H1 (cell line): Measurements from ENCODE around the gene REXO5. TPM values are rescaled to one million over a fixed set of nuclear protein-coding genes. Genes with fewer than 3 reads are reported as not detected.

Experiments used
- CTCF ChIA-PET: fragments of 300-600 bp; sonication (Branson Sonifier 250); formaldehyde crosslinking; loops from one replicate; lab custom pipeline; 2021; ENCODE audit not compliant: partially characterized antibody; lab: Charles Lee
- POLR2A ChIA-PET: fragments of 300-600 bp; sonication (Branson Sonifier 250); formaldehyde crosslinking; loops from one replicate; lab custom pipeline; 2021; ENCODE audit warnings: inconsistent platforms; ENCODE audit not compliant: partially characterized antibody; lab: Charles Lee
- DNase-seq, 2 experiments: peaks; one replicate each; pipeline versions ENCODE4 v3.0.0 to v3.0.0-alpha.2; 2010 to 2022; ENCODE audit warnings: low spot score in 2 of 2, low read depth in 1 of 2, mixed read lengths in 1 of 2
- FAIRE-seq: peaks from 2 replicates; lab custom pipeline; 2011; peaks lifted over from hg19 to GRCh38; lab: Jason Lieb, UNC
- H2AFZ ChIP-seq: 2 replicates; pipeline ENCODE4 v1.8.1; 2012; ENCODE audit warnings: low read length, inconsistent platforms
- H2AK5ac ChIP-seq: 2 replicates; pipeline ENCODE4 v1.6.1; 2013; ENCODE audit warnings: low read depth, low read length
- H2BK120ac ChIP-seq: replicated peaks from 2 replicates; pipeline ENCODE3; 2013; ENCODE audit warnings: low read depth, low read length, inconsistent platforms
- H2BK12ac ChIP-seq: 2 replicates; pipeline ENCODE4 v1.6.1; 2013; ENCODE audit warnings: low read depth, low read length
- H2BK15ac ChIP-seq: 2 replicates; pipeline ENCODE4 v1.6.1; 2013; ENCODE audit warnings: low read length
- H2BK20ac ChIP-seq: 2 replicates; pipeline ENCODE4 v1.6.1; 2013; ENCODE audit warnings: low read length
- H2BK5ac ChIP-seq: 2 replicates; pipeline ENCODE4 v1.6.1; 2013; ENCODE audit warnings: low read depth, low read length
- H3K14ac ChIP-seq: 2 replicates; pipeline ENCODE4 v1.6.1; 2013; ENCODE audit warnings: inconsistent platforms; ENCODE audit not compliant: insufficient read length
- H3K18ac ChIP-seq: 2 replicates; pipeline ENCODE4 v1.6.1; 2013; ENCODE audit warnings: low read length; ENCODE audit errors: extremely low read depth
- H3K23ac ChIP-seq: 2 replicates; pipeline ENCODE4 v1.6.1; 2013; ENCODE audit warnings: inconsistent platforms; ENCODE audit not compliant: insufficient read length
- H3K23me2 ChIP-seq: 2 replicates; pipeline ENCODE4 v1.6.1; 2013; ENCODE audit warnings: low read depth, low read length
- H3K27ac ChIP-seq: 2 replicates; pipeline ENCODE4 v1.6.1; 2011; ENCODE audit warnings: low read depth, low read length, inconsistent platforms
- H3K27me3 ChIP-seq, 4 experiments: replicated peaks in 1 of 4; 1 replicate in 1 of 4; 2 replicates in 3 of 4; pipeline versions ENCODE4 v1.6.1 to v1.8.1; 2011 to 2013; ENCODE audit warnings: low read length in 3 of 4, mild to moderate bottlenecking in 3 of 4, inconsistent platforms in 2 of 4, mixed read lengths in 2 of 4, moderate library complexity in 1 of 4; ENCODE audit not compliant: control insufficient read depth in 3 of 4, insufficient read depth in 3 of 4; ENCODE audit errors: extremely low read depth in 1 of 4
- H3K36me3 ChIP-seq, 4 experiments: 2 replicates each; pipeline versions ENCODE4 v1.6.1 to v1.8.1; 2011 to 2013; ENCODE audit warnings: mild to moderate bottlenecking in 4 of 4, low read length in 3 of 4, moderate library complexity in 2 of 4, control low read depth in 1 of 4, inconsistent platforms in 1 of 4; ENCODE audit not compliant: insufficient read depth in 4 of 4, control insufficient read depth in 2 of 4
- H3K4ac ChIP-seq: replicated peaks from 2 replicates; pipeline ENCODE3; 2013; ENCODE audit warnings: low read length, low read depth, mixed read lengths, inconsistent platforms; ENCODE audit not compliant: insufficient read length
- H3K4me1 ChIP-seq, 4 experiments: replicated peaks in 1 of 4; 1 replicate in 1 of 4; 2 replicates in 3 of 4; pipeline versions ENCODE4 v1.6.1 to v1.8.1; 2011 to 2013; ENCODE audit warnings: low read length in 3 of 4, inconsistent platforms in 2 of 4, mixed read lengths in 1 of 4; ENCODE audit not compliant: insufficient read depth in 4 of 4, control insufficient read depth in 3 of 4
- H3K4me2 ChIP-seq, 2 experiments: 2 replicates each; pipeline versions ENCODE4 v1.6.1 to v1.8.1; 2011 to 2013; ENCODE audit warnings: low read depth in 2 of 2, low read length in 2 of 2, control low read depth in 1 of 2, inconsistent platforms in 1 of 2, mild to moderate bottlenecking in 1 of 2; ENCODE audit not compliant: insufficient read depth in 1 of 2
- H3K4me3 ChIP-seq, 4 experiments: fragments of 200-600, 300-600 bp in 1 of 4; sonication (generic), shearing (Covaris generic), sonication (Bioruptor Twin) in 1 of 4; 2 replicates each; pipeline versions ENCODE4 v1.5.1 to v1.8.1; 2011 to 2016; ENCODE audit warnings: low read length in 4 of 4, low read depth in 3 of 4, control low read depth in 2 of 4, inconsistent platforms in 2 of 4, mild to moderate bottlenecking in 2 of 4, mixed read lengths in 1 of 4, moderate library complexity in 1 of 4; ENCODE audit not compliant: insufficient read depth in 2 of 4; ENCODE audit errors: extremely low read depth in 1 of 4
- H3K56ac ChIP-seq: replicated peaks from 2 replicates; pipeline ENCODE3; 2013; ENCODE audit warnings: low read depth, mild to moderate bottlenecking, mixed read lengths, low read length, inconsistent platforms; ENCODE audit not compliant: insufficient read length
- H3K79me1 ChIP-seq: 2 replicates; pipeline ENCODE4 v1.6.1; 2013; ENCODE audit warnings: low read depth, low read length, control low read depth
- H3K79me2 ChIP-seq, 2 experiments: 2 replicates each; pipeline versions ENCODE4 v1.6.1 to v1.8.1; 2012 to 2013; ENCODE audit warnings: low read length in 2 of 2, mild to moderate bottlenecking in 2 of 2, inconsistent platforms in 1 of 2; ENCODE audit not compliant: insufficient read depth in 2 of 2, control insufficient read depth in 1 of 2
- H3K9ac ChIP-seq, 4 experiments: replicated peaks in 1 of 4; 1 replicate in 1 of 4; 2 replicates in 3 of 4; pipeline versions ENCODE4 v1.6.1 to v1.8.1; 2011 to 2013; ENCODE audit warnings: low read depth in 3 of 4, low read length in 3 of 4, control low read depth in 2 of 4, mild to moderate bottlenecking in 2 of 4, moderate library complexity in 2 of 4, inconsistent platforms in 1 of 4; ENCODE audit errors: extremely low read depth in 1 of 4
- H3K9me3 ChIP-seq, 2 experiments: 2 replicates each; pipeline versions ENCODE4 v1.6.1 to v1.8.1; 2012 to 2013; ENCODE audit warnings: mild to moderate bottlenecking in 2 of 2, moderate library complexity in 2 of 2, control low read depth in 1 of 2, inconsistent platforms in 1 of 2, low read depth in 1 of 2, low read length in 1 of 2, mixed read lengths in 1 of 2; ENCODE audit not compliant: insufficient read depth in 2 of 2
- H4K20me1 ChIP-seq, 2 experiments: replicated peaks in 1 of 2; 2 replicates each; pipeline versions ENCODE3 to v1.8.1; 2011 to 2013; ENCODE audit warnings: inconsistent platforms in 2 of 2, low read length in 2 of 2, mild to moderate bottlenecking in 1 of 2; ENCODE audit not compliant: insufficient read depth in 2 of 2, control insufficient read depth in 1 of 2
- H4K5ac ChIP-seq: 2 replicates; pipeline ENCODE4 v1.6.1; 2013; ENCODE audit warnings: low read length, low read depth, mixed read lengths, inconsistent platforms; ENCODE audit not compliant: insufficient read length
- H4K8ac ChIP-seq: 2 replicates; pipeline ENCODE4 v1.8.0; 2013; ENCODE audit warnings: mild to moderate bottlenecking, moderate library complexity, low read length, inconsistent platforms; ENCODE audit not compliant: insufficient read depth; ENCODE audit errors: extremely low read depth
- H4K91ac ChIP-seq: replicated peaks from 2 replicates; pipeline ENCODE3; 2013; ENCODE audit warnings: low read length, mixed read lengths, inconsistent platforms; ENCODE audit not compliant: insufficient read length
- BACH1 ChIP-seq: IDR thresholded peaks from 2 replicates; pipeline ENCODE4 v1.6.1; 2012; ENCODE audit warnings: low read length, improper control_type of control experiment
- CBX8 ChIP-seq: fragments of 300-800, 300-1000 bp; sonication (generic); IDR thresholded peaks from 2 replicates; pipeline ENCODE4 v1.7.1; 2016; ENCODE audit warnings: low read depth, low read length, borderline replicate concordance
- CREB1 ChIP-seq: IDR thresholded peaks from 2 replicates; pipeline ENCODE4 v1.6.1; 2012; ENCODE audit warnings: inconsistent platforms
- HDAC2 ChIP-seq, 2 experiments: fragments of 300-600 bp in 1 of 2; sonication (generic) in 1 of 2; IDR thresholded peaks; 2 replicates each; pipeline ENCODE4 v1.6.1; 2011 to 2012; ENCODE audit warnings: low read depth in 2 of 2, low read length in 2 of 2, mild to moderate bottlenecking in 2 of 2, moderate library complexity in 2 of 2, borderline replicate concordance in 1 of 2, inconsistent platforms in 1 of 2
- HDAC6 ChIP-seq: IDR thresholded peaks from one replicate; pipeline ENCODE4 v1.7.1; 2012; ENCODE audit warnings: low read depth, mild to moderate bottlenecking, inconsistent platforms, low read length, moderate library complexity
- POLR2AphosphoS5 ChIP-seq: IDR thresholded peaks from 2 replicates; pipeline ENCODE4 v1.6.1; 2011; ENCODE audit warnings: low read depth, low read length
- RFX5 ChIP-seq: IDR thresholded peaks from 2 replicates; pipeline ENCODE4 v1.6.1; 2011; ENCODE audit warnings: low read depth, low read length, improper control_type of control experiment, borderline replicate concordance
- TBP ChIP-seq: IDR thresholded peaks from 2 replicates; pipeline ENCODE4 v1.6.1; 2011; ENCODE audit warnings: low read depth, low read length, improper control_type of control experiment
- WGBS, 2 experiments: shearing (Covaris generic) in 1 of 2; methylation state at CpG; one replicate each; pipeline versions ENCODE4 v1.1.6 to v1.1.7; 2013 to 2015; ENCODE audit warnings: low lambda C conversion rate in 2 of 2, mixed read lengths in 2 of 2, inconsistent platforms in 1 of 2, low coverage in 1 of 2, missing lambda C conversion rate in 1 of 2; ENCODE audit not compliant: insufficient replicate concordance in 2 of 2, insufficient coverage in 1 of 2, insufficient read length in 1 of 2; ENCODE audit errors: extremely low coverage in 1 of 2, missing lambda C conversion rate in 1 of 2; 5-methylcytosine and 5-hydroxymethylcytosine counted together
- polyA plus RNA-seq, 7 experiments: library from polyadenylated mRNA; depleted of rRNA in 3 of 7; stranded (reverse) in 5 of 7; unstranded in 2 of 7; fragments of >200 nt in 5 of 7; fragments of 200-250 nt in 2 of 7; gene quantifications; 1 replicate in 5 of 7; 2 replicates in 1 of 7; 4 replicates in 1 of 7; pipeline versions ENCODE4 v1.2.1 to v1.2.3, GENCODE V29; 2011 to 2013; ENCODE audit warnings: missing spikeins in 2 of 7, mixed read lengths in 2 of 7
- total RNA-seq: library from RNA; stranded (reverse); fragmentation: NEBNext Ultra II Directional; extraction: Animal tissue kit (Norgen Biotek cat#: 25700); gene quantifications from 2 replicates; pipeline ENCODE4 v1.2.1, GENCODE V29; 2021

The REXO5 gene
- total and polyA plus RNA-seq, 2 of the 8 experiments (the other 6 are each of a cell fraction or from before 2014, with no cell fraction given) = 2.4 to 8.9 TPM

DNA sequence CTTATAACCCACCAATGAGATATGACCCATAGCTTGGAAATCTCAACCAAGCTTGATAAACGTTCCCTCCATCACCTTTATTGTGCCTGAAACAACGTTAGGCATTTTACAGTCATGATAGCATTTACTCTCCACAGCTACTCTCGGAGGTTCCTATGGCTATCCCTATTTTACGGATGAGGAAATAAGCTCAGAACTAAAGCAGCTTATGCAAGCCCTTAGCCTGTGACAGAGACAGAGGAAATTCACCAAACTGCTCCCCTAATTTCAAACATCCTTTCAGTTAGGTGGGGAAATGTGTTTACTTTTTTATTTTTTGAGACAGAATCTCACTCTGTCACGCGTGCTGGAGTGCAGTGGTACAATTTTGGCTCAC lies 75.2 kb downstream of the REXO5 start:
- no peak for DNase-seq
- Histone ChIP-seq H3K36me3 (no peaks in the 10 kb centered on the region), H4K20me1 (no peaks in the 10 kb centered on the region), H3K4me1 (peaks cover 0 to 9% (median 2%) of the 10 kb centered on the region in 4 experiments; a peak in 2 of 7 replicates), H3K9ac (no peak overlapping the region), H4K5ac (no peak overlapping the region), H3K9me3 (no peaks in the 10 kb centered on the region), H3K23ac (no peak overlapping the region), H2BK120ac (no peak overlapping the region), H3K4me3 (no peak overlapping the region), H4K91ac (no peak overlapping the region), H3K23me2 (no peaks in the 10 kb centered on the region), H3K56ac (no peak overlapping the region), H3K79me1 (peaks cover 10% of the 10 kb centered on the region; the same call in 1 of the 2 replicates), H3K14ac (no peak overlapping the region), H2BK5ac (no peak overlapping the region), H3K27ac (no peak overlapping the region), H3K79me2 (peaks cover 9 to 82% of the 10 kb centered on the region in 2 experiments), H3K27me3 (no peaks in the 10 kb centered on the region), H4K8ac (no peak overlapping the region), H2BK15ac (no peak overlapping the region), H2AK5ac (no peak overlapping the region), H2BK20ac (no peak overlapping the region), H2BK12ac (no peak overlapping the region), H3K4me2 (no peak overlapping the region), H2AFZ (no peak overlapping the region), H3K4ac (no peak overlapping the region), H3K18ac (no peak overlapping the region)
- WGBS, 2 experiments = 88% methylated on average over 6 of the region's 6 CpGs; no CpG with 5 or more reads in 1 of the 2 experiments
- no peak for FAIRE-seq
- ChIA-PET POLR2A (interaction anchor here (0.8 kb wide), 1 partner anchor 68 kb away, joined by 3 read pairs; no protein-coding TSS in a partner anchor), CTCF (interaction anchor here (0.9 kb wide), 2 partner anchors 8 to 31 kb away, joined by 3 to 5 read pairs; no protein-coding TSS in a partner anchor)
- no peak for TF ChIP-seq TBP
- TF ChIP-seq HDAC2 (IDR thresholded peaks at IDR 0.05; ENCODE audit: borderline replicate concordance in 1 of 2, low read depth in 2 of 2, low read length in 2 of 2) = no peak
- no peak for TF ChIP-seq RFX5
- no peak for TF ChIP-seq CBX8
- TF ChIP-seq BACH1 = no peak
- TF ChIP-seq HDAC6 = no peak
- no peak for TF ChIP-seq CREB1
- no peak for TF ChIP-seq POLR2AphosphoS5
